Subcutaneous adipose tissue (tissue), 4 donors: ENCODE data around the gene RAPGEF2. TPM values are rescaled to one million over a fixed set of nuclear protein-coding genes. Genes with fewer than 3 reads are reported as not detected.

Experiments
- CTCF ChIP-seq: fragments of 450-650 bp; IDR thresholded peaks from one replicate; pipeline ENCODE4 v1.5.1; 2016; ENCODE audit warnings: low read depth, mild to moderate bottlenecking, control low read depth, antibody characterized with exemption, moderate library complexity
- total RNA-seq, 4 donors: library from RNA; depleted of rRNA; stranded (reverse); fragments of >200 nt; gene quantifications; one replicate each; pipeline ENCODE4 v1.1.0, GENCODE V29; 2016

Gene RAPGEF2
- total RNA-seq, 4 donors from 2014 or later: 41.2 to 71.8 (median 52.5) TPM

DNA sequence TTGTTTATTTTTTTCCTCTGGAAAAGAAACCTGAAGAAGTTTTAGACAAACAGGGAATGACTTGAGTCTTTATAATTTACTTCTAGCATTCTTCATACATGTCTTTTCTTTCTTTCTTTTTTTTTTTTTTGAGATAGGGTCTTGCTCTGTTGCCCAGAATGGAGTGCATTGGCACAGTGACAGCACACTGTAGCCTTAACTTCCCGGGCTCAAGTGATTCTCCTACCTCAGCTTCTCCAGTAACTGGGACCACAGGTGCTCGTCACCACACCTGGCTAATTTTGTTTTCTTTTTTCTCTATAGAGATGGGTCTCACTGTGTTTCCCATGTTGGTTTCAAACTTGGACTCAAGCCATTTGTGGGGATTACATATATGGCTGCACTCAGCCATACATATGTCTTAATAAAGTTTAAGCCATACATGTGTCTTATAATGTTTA lies 71.8 kb downstream of the RAPGEF2 start:
- TF ChIP-seq CTCF: no peak

DNA sequence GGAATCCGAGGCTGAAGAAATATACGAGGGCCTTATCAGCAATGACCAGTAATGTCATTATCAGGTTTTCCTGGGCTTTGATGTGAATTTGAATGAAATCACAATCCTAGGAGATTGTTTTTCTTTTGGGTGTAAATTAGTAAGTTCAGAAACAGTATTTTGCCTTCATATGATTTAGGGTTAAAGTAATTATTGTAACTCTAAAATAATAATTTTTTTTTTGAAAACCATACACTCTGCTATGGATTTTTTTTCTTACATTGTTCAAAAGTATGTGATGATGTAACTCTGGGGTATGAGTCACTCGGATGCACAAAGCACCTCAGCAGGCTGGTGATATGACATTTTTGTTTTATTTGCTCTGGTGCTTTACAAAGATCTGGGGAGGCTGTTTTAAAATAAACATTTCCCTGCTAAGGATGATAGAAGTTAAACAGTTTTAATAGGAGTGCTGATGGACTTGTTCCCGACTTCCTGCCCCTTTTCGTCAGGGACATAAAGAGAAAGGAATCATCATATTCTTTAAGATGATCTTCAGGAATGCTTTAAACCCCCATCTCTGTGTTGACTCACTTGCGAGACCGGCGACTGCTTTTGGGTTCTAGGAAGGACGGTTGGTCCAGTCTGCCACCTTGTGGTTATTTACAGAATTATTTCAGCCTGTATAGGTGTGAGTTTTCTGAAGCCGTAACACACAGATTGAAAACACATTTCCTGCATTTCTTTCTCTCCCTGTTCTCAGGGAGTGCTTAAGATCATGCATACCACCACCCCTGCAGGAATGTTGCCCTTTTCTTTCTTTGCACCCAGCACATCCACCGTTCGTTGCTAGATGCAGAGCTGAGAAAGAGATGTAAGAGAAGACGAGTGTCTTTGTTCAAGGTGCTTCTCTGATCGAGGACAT lies 72.5 kb downstream of the RAPGEF2 start:
- TF ChIP-seq CTCF: no peak

- no peak for TF ChIP-seq CTCF
These were observed 73.1 kb downstream of the RAPGEF2 start for GRCh38 chr4:159175989-159176375.

- no peak for TF ChIP-seq CTCF
These were observed 74.6 kb downstream of the RAPGEF2 start for GRCh38 chr4:159177265-159178150.

- no peak for TF ChIP-seq CTCF
These were observed 75.3 kb downstream of the RAPGEF2 start for GRCh38 chr4:159178151-159178546.

DNA sequence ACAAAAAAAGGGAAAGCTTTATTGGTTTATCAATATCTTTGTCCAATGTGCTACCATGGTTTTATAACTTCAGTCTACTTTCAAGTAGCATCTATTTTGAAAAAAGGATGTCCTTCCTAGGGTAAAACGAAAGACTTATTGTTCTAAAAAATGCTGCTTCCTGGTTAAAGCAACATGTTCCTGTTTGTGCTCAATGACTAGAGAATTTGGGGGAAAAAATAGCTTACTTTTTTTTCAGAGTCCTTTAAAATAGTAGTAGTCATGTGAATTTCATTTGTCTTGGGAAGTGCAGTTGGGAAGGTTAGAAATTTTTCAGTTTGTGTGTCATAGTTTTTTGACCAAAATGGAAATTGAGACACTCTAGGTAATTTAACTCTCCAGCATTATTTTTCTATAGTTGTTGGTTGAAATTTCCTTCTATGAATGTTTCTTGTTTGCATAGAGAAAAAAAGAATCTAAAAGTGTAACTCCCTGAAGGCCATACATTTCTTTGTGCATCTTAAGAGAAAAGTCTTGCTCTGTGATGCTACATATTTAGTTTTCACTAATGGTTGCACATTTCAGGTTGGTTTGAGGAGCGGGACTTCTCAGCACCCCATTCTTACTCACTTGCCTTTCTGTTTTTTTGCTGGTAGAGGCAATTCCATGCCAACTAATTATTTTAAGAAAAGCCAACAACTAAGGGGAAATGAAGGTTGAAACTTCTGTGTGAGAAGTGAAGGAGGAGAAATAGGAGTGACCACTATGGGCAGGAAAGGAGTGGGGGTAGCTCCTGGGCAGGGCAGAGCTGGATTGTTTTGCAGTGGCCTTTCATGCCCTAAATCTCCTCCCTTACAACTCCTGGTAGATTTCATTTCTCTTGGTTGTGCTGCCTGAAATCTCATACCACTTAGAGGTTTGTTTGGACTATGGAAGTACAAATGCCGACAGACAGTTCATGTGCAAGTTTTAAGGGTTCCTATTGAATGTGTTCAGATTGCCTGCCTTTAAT lies 76.4 kb downstream of the RAPGEF2 start:
- no peak for TF ChIP-seq CTCF
